ENCODE data around the gene ACKR2. TPM values are rescaled to one million over a fixed set of nuclear protein-coding genes. Genes with fewer than 3 reads are reported as not detected.

ACKR2 gene
- total RNA-seq, 3 donors from 2014 or later (not counting 1 experiment from before 2014, with no cell fraction given) = 0.56 to 0.95 (median 0.72) TPM

GRCh38 chr3:42902257-42902656 is 93.0 kb downstream of the ACKR2 start:
- no peak overlapping the region for H3K27ac Mint-ChIP-seq

GRCh38 chr3:42904076-42904475 is 94.8 kb downstream of the ACKR2 start:
- peaks cover 15% of the 10 kb centered on the region for H3K4me1 ChIP-seq (ENCODE audit: control insufficient read depth, insufficient read depth, low read length)
- DNase-seq (no peak), ATAC-seq (no peak)
- TF ChIP-seq CTCF (IDR thresholded peaks at IDR 0.05) = no peak
- Mint-ChIP-seq H3K36me3 (peaks cover 17% of the 10 kb centered on the region), H3K4me3 (no peak overlapping the region), H3K27me3 (ENCODE audit: low read depth in 2 of 2) (peaks cover 42 to 43% of the 10 kb centered on the region in 2 donors), H3K27ac (no peak overlapping the region), H3K4me1 (peaks cover 11 to 15% of the 10 kb centered on the region in 2 donors), H3K9me3 (peaks cover 7 to 12% of the 10 kb centered on the region in 2 donors)
- no peaks in the 10 kb centered on the region for H3K9me3 ChIP-seq (ENCODE audit: control insufficient read depth, insufficient read depth, low read length)
- H3K4me3 ChIP-seq (ENCODE audit: low read length) = no peak overlapping the region
- 89% methylated on average over 1 of the region's 1 CpG for WGBS (ENCODE audit: insufficient coverage)
- intact Hi-C loops (cut with micrococcal nuclease) = no loop called here
- H3K27ac ChIP-seq (ENCODE audit: low read length) = no peak overlapping the region
- peaks cover 15% of the 10 kb centered on the region for H3K27me3 ChIP-seq (ENCODE audit: control insufficient read depth, insufficient read depth, low read length)
- no peaks in the 10 kb centered on the region for H3K36me3 ChIP-seq (ENCODE audit: control insufficient read depth, insufficient read depth, low read length)

More at GRCh38 chr3:42902257-42902656, 93.0 kb downstream of the ACKR2 start:
- Histone ChIP-seq H3K27me3 (ENCODE audit: control insufficient read depth, insufficient read depth, low read length) (peaks cover 15% of the 10 kb centered on the region), H3K27ac (ENCODE audit: low read length) (no peak overlapping the region), H3K4me3 (ENCODE audit: low read length) (no peak overlapping the region), H3K9me3 (ENCODE audit: control insufficient read depth, insufficient read depth, low read length) (no peaks in the 10 kb centered on the region), H3K36me3 (ENCODE audit: control insufficient read depth, insufficient read depth, low read length) (no peaks in the 10 kb centered on the region), H3K4me1 (ENCODE audit: control insufficient read depth, insufficient read depth, low read length) (peaks cover 15% of the 10 kb centered on the region)
- DNase-seq (no peak), ATAC-seq (no peak)
- TF ChIP-seq CTCF (IDR thresholded peaks at IDR 0.05) = no peak
- Mint-ChIP-seq H3K36me3 (peaks cover 17% of the 10 kb centered on the region), H3K9me3 (peaks cover 7 to 12% of the 10 kb centered on the region in 2 donors), H3K4me1 (peaks cover 11 to 15% of the 10 kb centered on the region in 2 donors), H3K27me3 (ENCODE audit: low read depth in 2 of 2) (peaks cover 35% of the 10 kb centered on the region in 2 donors), H3K4me3 (no peak overlapping the region)
- intact Hi-C loops (cut with micrococcal nuclease) = no loop called here
- 83% methylated on average over 1 of the region's 2 CpGs for WGBS (ENCODE audit: insufficient coverage)

GRCh38 chr3:42905740-42906069 is 96.5 kb downstream of the ACKR2 start:
- Histone ChIP-seq H3K27me3 (ENCODE audit: control insufficient read depth, insufficient read depth, low read length) (peaks cover 15% of the 10 kb centered on the region), H3K9me3 (ENCODE audit: control insufficient read depth, insufficient read depth, low read length) (no peaks in the 10 kb centered on the region), H3K4me3 (ENCODE audit: low read length) (peak overlapping the region; percentile 17), H3K36me3 (ENCODE audit: control insufficient read depth, insufficient read depth, low read length) (no peaks in the 10 kb centered on the region), H3K4me1 (ENCODE audit: control insufficient read depth, insufficient read depth, low read length) (peaks cover 15% of the 10 kb centered on the region), H3K27ac (ENCODE audit: low read length) (no peak overlapping the region)
- H3K36me3 Mint-ChIP-seq = peaks cover 17% of the 10 kb centered on the region
- H3K4me1 Mint-ChIP-seq = peaks cover 11 to 15% of the 10 kb centered on the region in 2 donors
- ATAC-seq (no peak), DNase-seq (no peak)
- peak overlapping the region; percentile 79 for H3K4me3 Mint-ChIP-seq
- no peak for TF ChIP-seq CTCF (IDR thresholded peaks at IDR 0.05)
- H3K27ac Mint-ChIP-seq = no peak overlapping the region
- H3K9me3 Mint-ChIP-seq = peaks cover 7 to 12% of the 10 kb centered on the region in 2 donors
- WGBS (ENCODE audit: insufficient coverage) = 14% methylated on average over 11 of the region's 12 CpGs
- peaks cover 42 to 43% of the 10 kb centered on the region in 2 donors for H3K27me3 Mint-ChIP-seq (ENCODE audit: low read depth in 2 of 2)
- intact Hi-C loops (cut with micrococcal nuclease) = no loop called here

Measured in natural killer cell (primary cell).